HG03095 (cell line): ENCODE measurements around the gene SERPINB8.
A peak's percentile ranks its signal among the peaks of the same experiment; 100 is the strongest.

ENCODE experiments used
- ATAC-seq: cut with Tn5 transposase; IDR thresholded peaks from one replicate; pipeline ENCODE4 v1.9.1; 2021; ENCODE audit warnings: moderate library complexity; ENCODE audit not compliant: unreplicated experiment

The SERPINB8 gene

DNA sequence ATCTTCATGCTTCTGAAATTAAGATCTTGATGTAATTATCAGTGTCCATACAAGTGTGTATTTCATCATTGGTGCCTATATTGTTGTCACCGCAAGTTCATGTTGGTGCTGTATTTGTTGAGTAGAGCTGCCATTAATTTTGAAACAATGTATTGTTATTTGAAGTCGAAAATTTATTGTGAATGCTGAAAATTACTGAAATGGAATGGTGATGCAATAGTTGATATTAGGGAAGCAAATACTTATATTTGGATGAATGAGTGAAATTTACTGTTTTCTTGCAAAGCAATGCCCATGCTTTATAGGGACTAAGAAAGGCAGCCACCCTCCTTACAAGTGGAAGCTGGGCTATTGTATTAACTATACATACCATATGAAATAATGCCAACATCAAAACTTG is 41.6 kb downstream of the SERPINB8 start:
- no peak for ATAC-seq

DNA sequence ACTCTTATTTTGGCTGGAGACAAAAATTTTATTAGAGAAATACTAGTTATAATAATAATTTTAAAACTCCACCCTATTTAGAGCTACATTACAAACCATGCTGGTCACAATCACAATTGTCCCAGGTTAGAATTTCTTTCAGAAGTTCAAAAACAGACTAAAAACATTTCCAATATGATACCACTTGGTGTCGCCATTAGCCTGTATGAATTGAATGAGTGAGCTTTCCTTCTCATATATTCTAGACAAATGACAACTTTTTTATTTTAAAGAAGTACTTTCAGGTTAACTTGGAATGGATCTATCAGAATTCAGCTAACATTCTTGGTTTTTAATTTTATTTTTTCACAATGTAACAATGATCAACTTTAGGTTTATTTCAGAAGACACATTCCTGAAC is 48.0 kb downstream of the SERPINB8 start:
- no peak for ATAC-seq

DNA sequence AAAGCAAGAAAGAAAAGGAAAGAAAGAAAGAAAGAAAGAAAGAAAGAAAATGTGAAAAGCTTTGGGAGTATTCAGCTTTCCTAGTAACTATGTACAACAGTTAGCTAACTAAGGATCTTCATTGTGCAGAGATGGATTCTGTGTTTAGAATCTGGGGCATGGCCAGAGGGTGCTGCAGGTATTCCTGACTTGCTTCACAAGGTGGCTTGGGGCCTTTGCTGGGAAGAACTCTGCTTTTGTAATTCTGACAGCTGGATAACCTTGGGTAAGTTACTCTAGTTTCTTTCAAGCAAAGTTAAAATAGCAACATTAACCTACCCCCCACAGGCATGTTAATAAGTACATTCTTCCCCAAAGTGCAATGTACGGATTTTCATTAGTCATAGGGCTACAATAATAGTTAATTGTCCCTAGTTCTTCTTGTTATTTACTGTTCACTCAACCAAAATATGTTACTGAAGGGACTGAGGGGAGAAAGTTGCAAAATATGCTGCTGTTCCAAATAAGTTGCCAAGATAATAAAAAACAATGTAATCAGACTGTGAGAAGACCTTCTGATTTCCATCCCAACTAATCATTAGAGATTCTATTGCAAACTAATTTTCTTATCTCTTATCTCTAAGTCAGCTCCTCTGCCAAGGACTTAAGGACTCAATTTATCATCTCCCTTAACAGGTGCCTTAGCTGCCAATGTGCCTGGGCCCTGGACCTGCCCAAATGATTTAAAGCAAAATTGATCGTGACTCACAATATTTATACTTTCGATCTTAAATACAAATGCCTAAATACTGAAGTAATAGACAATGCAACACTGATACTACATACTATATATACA is 50.3 kb downstream of the SERPINB8 start:
- no peak for ATAC-seq

DNA sequence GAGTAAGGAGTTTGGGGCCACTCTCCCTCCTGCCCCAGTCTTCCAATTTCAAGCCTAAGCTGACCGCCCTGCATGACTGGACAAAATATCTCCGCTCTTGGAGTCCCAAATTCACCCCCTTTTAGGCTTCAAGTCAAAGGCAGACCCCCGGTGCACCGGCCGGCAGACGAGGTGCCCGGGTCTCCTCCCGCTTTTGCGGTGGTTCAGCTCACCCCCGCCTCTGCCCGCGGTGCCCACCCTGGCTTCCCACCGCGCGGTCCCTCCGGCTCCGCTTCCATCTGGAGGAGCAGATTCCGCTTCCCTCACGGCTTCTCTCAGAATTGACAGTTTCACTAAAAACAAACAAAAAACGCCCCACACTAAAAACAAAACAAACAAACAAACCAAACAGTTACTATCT is 56.5 kb downstream of the SERPINB8 start:
- ATAC-seq: no peak

GRCh38 chr18:64027931-64028695 is 58.2 kb downstream of the SERPINB8 start:
- ATAC-seq: peak; percentile 72

DNA sequence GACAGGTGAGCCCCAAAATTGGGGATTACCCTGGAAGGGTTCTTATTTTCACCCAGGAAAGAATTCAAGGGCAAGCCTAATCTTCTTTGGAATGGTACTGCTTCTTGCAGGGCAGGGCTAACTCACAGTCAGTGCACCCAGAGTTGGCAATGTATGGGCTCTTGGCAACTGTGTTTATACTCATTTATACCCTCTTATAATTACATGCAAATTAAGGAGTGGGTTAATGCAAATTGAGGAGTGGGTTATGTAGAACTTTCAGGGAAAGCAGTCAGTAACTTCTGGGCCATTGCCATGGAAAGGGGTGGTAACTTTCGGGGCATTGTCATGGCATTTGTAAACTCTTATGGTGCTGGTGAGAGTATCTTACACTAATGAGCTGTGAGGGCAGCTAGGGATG is 59.2 kb downstream of the SERPINB8 start:
- no peak for ATAC-seq

DNA sequence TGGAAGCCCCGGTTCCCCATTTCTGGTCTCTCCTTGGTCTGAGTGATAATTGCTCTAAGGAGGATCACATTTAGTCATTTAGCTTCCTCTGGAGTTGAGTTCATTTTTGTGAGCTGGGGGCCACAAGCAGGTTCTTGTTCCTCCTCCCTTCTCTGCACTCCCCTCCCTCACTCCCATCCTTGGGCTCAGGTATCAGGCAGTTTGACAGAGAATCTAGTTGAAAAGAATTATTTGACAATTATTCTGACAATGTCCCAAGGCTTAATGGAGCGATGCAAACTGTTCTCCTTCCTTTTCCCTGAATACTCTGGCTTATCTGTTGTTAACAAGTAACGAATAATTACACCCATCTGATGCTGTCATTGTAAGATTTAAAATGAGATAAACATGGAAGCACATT is 61.5 kb downstream of the SERPINB8 start:
- ATAC-seq: no peak

DNA sequence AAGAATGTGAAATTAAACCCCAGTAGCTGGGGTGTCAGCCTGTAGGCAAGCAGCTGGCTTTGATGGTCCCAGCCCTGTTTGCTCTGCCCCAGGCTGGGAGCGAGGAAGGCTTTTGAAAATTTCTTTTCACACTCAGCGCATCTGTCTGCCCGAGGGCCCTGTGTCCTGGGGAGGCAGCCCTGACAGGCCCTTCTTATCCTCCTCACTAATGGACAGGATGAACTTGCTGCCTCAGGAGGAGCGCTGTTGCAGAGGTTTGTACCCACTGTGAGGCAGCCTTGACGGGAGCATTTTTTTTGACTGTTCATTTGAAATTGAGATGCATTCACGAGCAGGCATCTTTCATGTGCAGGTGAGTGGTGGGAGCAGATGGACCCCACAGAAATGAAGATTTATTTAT is 62.4 kb downstream of the SERPINB8 start:
- no peak for ATAC-seq

- no peak for ATAC-seq
These were observed 68.0 kb downstream of the SERPINB8 start for GRCh38 chr18:64037812-64038414.
